Measurements from ENCODE around the gene MEGF6.
A peak's percentile ranks its signal among the peaks of the same experiment; 100 is the strongest.

Gene MEGF6

DNA sequence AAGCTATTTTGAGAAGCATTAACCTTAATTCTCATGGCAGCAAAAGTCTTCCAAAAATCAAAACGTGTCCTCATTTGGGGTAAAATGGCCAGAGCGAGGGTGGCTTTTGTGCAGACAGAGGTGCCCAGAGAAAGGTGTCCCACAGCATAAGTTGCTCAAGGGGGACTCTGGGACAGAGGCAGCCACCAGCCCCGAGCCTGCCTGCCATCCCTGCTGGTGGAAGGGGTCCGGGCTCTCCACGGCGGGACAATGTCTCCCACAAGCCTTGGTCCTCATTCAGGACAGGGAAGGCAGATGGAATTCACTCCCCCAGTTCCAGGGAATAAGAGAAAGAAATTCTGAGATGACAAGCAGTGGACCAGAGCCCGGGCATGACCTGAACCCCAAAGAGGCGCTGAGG lies 169.4 kb downstream of the MEGF6 start:
- no peak for DNase-seq (ENCODE audit: low spot score)

DNA sequence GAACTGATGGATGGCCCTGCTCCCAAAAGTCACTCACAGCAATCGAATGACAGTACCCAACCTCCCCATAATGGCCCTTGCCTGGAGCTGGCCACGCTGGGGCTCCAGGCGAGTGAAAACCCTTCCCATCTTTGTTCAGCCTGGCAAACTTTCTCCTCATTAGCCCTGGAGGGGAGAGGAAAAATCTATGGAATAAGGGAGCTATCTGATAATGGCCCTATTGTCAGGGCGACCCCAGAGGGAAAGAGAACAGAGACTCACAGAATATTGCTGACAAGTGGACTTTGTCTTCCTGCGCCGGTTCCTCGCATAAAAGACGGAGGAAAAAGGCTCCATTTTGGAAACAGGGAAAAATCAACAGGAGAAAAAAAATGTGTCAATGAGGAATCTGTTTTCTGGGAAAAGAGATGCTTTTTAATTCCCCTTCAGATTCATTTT lies 169.9 kb downstream of the MEGF6 start:
- DNase-seq (ENCODE audit: low spot score): peak; percentile 83

DNA sequence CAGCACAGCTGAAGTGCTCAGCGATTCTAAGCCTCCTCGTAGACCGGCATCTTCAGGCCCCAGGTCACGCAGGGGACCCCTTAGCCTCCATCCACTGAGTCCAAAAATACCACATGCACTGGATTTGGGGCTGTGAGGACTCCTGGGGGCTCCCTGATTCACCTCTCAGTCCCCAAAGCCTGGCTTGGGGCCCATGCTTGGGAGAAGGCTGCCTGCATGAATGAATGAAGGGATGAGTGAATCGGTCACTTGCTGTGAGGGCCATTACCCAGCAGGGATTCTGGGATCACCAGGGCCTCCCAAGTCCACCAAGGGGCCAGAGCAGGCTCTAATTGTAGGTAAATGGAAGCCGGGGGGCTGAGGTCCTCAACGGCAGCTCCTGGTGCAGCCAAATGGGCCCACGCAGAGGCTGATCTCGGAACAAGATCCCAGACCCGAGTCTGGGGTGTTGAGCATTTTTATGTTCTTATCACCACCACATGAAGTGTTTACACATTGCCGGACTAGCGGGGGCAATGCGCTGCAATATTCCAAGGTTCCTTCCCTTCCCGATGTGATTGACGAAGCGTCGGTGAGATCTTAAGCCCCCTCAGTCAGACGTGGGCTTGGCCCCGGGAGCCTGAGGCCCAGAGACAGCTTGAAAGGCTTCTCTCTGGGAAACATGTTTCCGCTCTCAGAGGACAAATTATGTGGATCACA lies 170.4 kb downstream of the MEGF6 start:
- no peak for DNase-seq (ENCODE audit: low spot score)

DNA sequence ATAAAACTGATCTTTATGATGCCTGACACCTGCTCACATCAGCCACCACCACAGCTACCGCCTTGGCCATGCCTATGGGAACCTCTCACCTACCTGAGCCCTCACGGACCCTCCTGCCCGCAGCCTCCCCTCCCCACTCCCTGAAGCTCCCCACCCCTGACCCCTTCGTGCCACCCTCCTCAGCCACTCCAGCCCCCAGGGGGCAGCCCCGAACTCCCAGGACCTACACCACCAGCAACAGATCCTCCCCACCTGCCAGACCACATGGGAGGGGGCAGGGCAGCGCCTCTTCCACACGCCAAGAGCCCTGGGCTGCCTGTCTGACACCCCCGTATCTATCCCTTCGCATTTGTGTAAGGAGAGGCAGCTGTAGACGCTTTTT lies 171.0 kb downstream of the MEGF6 start:
- no peak for DNase-seq (ENCODE audit: low spot score)

All from putamen (tissue), 1 donor.